GM23248 (cell line): ENCODE data around the gene MYG1. TPM values are rescaled to one million over a fixed set of nuclear protein-coding genes. Genes with fewer than 3 reads are reported as not detected.

Source experiments
- DNase-seq: peaks from one replicate; pipeline ENCODE4 v3.0.0-alpha.2; 2015
- H2AFZ ChIP-seq: fragments of 200-600 bp; sonication (generic); 2 replicates; pipeline ENCODE4 v1.6.1; 2016; ENCODE audit warnings: antibody characterized with exemption
- H3F3A ChIP-seq: fragments of 200-600 bp; sonication (generic); 2 replicates; pipeline ENCODE4 v1.6.1; 2016; ENCODE audit warnings: mild to moderate bottlenecking, antibody characterized with exemption, mixed run types; ENCODE audit not compliant: insufficient read depth
- H3K27ac ChIP-seq: fragments of 200-600 bp; sonication (generic); 2 replicates; pipeline ENCODE4 v1.5.1; 2016; ENCODE audit warnings: mild to moderate bottlenecking
- H3K27me3 ChIP-seq: fragments of 200-600 bp; sonication (generic); replicated peaks from 2 replicates; pipeline ENCODE4 v1.6.1; 2016; ENCODE audit warnings: mild to moderate bottlenecking; ENCODE audit not compliant: insufficient read depth
- H3K36me3 ChIP-seq: fragments of 200-600 bp; sonication (generic); 2 replicates; pipeline ENCODE4 v1.6.1; 2016; ENCODE audit warnings: low read depth, mild to moderate bottlenecking
- H3K4me1 ChIP-seq: fragments of 200-600 bp; sonication (generic); 2 replicates; pipeline ENCODE4 v1.6.1; 2016; ENCODE audit warnings: mild to moderate bottlenecking; ENCODE audit not compliant: insufficient read depth
- H3K4me2 ChIP-seq: fragments of 200-600 bp; sonication (generic); one replicate; pipeline ENCODE4 v1.6.1; 2016; ENCODE audit warnings: mild to moderate bottlenecking; ENCODE audit not compliant: unreplicated experiment
- H3K4me3 ChIP-seq: fragments of 200-600 bp; sonication (generic); 2 replicates; pipeline ENCODE4 v1.5.1; 2016; ENCODE audit warnings: mild to moderate bottlenecking
- H3K79me2 ChIP-seq: fragments of 200-600 bp; sonication (generic); 2 replicates; pipeline ENCODE4 v1.6.1; 2016; ENCODE audit warnings: mild to moderate bottlenecking; ENCODE audit not compliant: insufficient read depth
- H3K9ac ChIP-seq: fragments of 200-600 bp; sonication (generic); 2 replicates; pipeline ENCODE4 v1.6.1; 2016; ENCODE audit warnings: mild to moderate bottlenecking
- H3K9me2 ChIP-seq: fragments of 200-600 bp; sonication (generic); 2 replicates; pipeline ENCODE4 v1.6.1; 2016; ENCODE audit warnings: mixed run types, mild to moderate bottlenecking, moderate library complexity; ENCODE audit not compliant: insufficient read depth
- H3K9me3 ChIP-seq: fragments of 200-600 bp; sonication (generic); one replicate; pipeline ENCODE4 v1.6.1; 2017; ENCODE audit warnings: low read depth
- H4K20me1 ChIP-seq: fragments of 200-600 bp; sonication (generic); 2 replicates; pipeline ENCODE4 v1.6.0; 2016; ENCODE audit not compliant: insufficient read depth
- EZH2 ChIP-seq: fragments of 200-600 bp; sonication (generic); IDR thresholded peaks from 2 replicates; pipeline ENCODE4 v1.6.1; 2018; ENCODE audit warnings: antibody characterized with exemption, mild to moderate bottlenecking; ENCODE audit not compliant: insufficient read depth, poor library complexity, severe bottlenecking
- EZH2phosphoT487 ChIP-seq: fragments of 200-600 bp; sonication (generic); IDR thresholded peaks from 2 replicates; pipeline ENCODE4 v1.6.1; 2018; ENCODE audit warnings: antibody characterized with exemption, moderate library complexity, mild to moderate bottlenecking, low read depth; ENCODE audit not compliant: insufficient read depth
- WGBS, 2 experiments: methylation state at CpG; one replicate each; pipeline ENCODE4 v1.1.6; 2015 to 2017; ENCODE audit warnings: low lambda C conversion rate in 2 of 2, low coverage in 1 of 2; ENCODE audit errors: missing lambda C conversion rate in 2 of 2; 5-methylcytosine and 5-hydroxymethylcytosine counted together
- in situ Hi-C: fragments of 300-500 bp; cut with MboI; formaldehyde crosslinking; loops from 2 replicates; pipeline ENCODE4 v1.15.0; 2020
- polyA plus RNA-seq: library from polyadenylated mRNA; unstranded; fragments of >200 nt; fragmentation: Nextera tagmentation; extraction: Ambion mirVana; gene quantifications from 2 replicates; pipeline ENCODE4 v1.2.1, GENCODE V29; 2016
- total RNA-seq: library from RNA; depleted of rRNA; stranded (reverse); fragments of >200 nt; shearing (Covaris generic); gene quantifications from 2 replicates; pipeline ENCODE4 v1.2.3, GENCODE V29; 2014

MYG1 gene
- total and polyA plus RNA-seq, 2 experiments from 2014 or later = 39.6 to 47.8 TPM

DNA sequence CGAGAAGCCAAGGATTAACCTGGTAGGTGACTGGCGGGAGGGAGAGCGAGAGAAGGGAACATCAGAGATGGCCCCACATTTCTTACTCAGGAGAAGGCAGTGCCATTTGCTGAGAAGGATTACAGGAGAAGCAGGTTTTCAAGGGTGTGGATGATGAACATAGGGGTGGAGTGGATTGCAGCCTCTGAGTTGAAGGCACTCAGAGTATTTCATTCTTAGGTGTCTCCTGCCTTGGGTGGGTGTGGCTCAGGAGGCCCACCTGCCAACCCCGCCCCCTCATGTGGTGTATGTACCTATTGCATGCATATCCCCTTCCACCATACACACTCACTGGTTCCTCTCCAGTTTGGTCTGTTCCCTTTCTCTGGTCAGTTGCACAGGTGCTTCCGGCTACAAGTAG, 25.1 kb upstream of the MYG1 start:
- H3K9me2 ChIP-seq = no peaks in the 10 kb centered on the region
- no peaks in the 10 kb centered on the region for H3F3A ChIP-seq
- H3K9me3 ChIP-seq = no peaks in the 10 kb centered on the region
- no peak for TF ChIP-seq EZH2
- TF ChIP-seq EZH2phosphoT487 = no peak
- in situ Hi-C loops = no loop called here
- no peak for DNase-seq
- H3K79me2 ChIP-seq = peaks cover 25% of the 10 kb centered on the region
- 97% methylated on average over 5 of the region's 5 CpGs for WGBS, 2 experiments
- no peaks in the 10 kb centered on the region for H3K27me3 ChIP-seq
- no peaks in the 10 kb centered on the region for H3K36me3 ChIP-seq
- H3K4me3 ChIP-seq = no peak overlapping the region
- H3K9ac ChIP-seq = no peak overlapping the region
- no peak overlapping the region for H3K4me2 ChIP-seq
- H4K20me1 ChIP-seq = no peaks in the 10 kb centered on the region
- no peaks in the 10 kb centered on the region for H3K4me1 ChIP-seq
- no peak overlapping the region for H3K27ac ChIP-seq
- no peak overlapping the region for H2AFZ ChIP-seq

DNA sequence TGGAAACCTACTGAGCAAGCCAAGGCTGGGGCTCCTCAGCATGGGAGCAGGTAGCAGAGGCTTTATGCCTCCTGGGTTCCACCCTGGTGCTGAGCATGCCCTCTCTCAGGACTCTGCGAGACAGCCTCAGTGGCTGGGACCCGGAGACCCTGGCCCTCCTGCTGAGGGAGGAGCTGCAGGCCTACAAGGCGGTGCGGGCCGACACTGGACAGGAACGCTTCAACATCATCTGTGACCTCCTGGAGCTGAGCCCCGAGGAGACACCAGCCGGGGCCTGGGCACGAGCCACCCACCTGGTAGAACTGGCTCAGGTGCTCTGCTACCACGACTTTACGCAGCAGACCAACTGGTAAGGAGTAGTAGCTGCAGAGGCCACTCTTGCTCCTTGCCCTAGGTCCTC, 23.0 kb upstream of the MYG1 start:
- no peak overlapping the region for H3K4me3 ChIP-seq
- no peaks in the 10 kb centered on the region for H3F3A ChIP-seq
- DNase-seq = no peak
- no peaks in the 10 kb centered on the region for H3K9me3 ChIP-seq
- TF ChIP-seq EZH2 (no peak), EZH2phosphoT487 (no peak)
- no peaks in the 10 kb centered on the region for H3K9me2 ChIP-seq
- no peaks in the 10 kb centered on the region for H3K27me3 ChIP-seq
- peaks cover 4% of the 10 kb centered on the region; the same call in 1 of the 2 replicates for H3K79me2 ChIP-seq
- no peaks in the 10 kb centered on the region for H3K36me3 ChIP-seq
- in situ Hi-C loops = no loop called here
- no peak overlapping the region for H3K4me2 ChIP-seq
- H3K4me1 ChIP-seq = no peaks in the 10 kb centered on the region
- H4K20me1 ChIP-seq = no peaks in the 10 kb centered on the region
- no peak overlapping the region for H2AFZ ChIP-seq
- WGBS, 2 experiments = 87 to 96% methylated on average over 9 to 11 of the region's 11 CpGs
- H3K9ac ChIP-seq = no peak overlapping the region
- H3K27ac ChIP-seq = no peak overlapping the region

DNA sequence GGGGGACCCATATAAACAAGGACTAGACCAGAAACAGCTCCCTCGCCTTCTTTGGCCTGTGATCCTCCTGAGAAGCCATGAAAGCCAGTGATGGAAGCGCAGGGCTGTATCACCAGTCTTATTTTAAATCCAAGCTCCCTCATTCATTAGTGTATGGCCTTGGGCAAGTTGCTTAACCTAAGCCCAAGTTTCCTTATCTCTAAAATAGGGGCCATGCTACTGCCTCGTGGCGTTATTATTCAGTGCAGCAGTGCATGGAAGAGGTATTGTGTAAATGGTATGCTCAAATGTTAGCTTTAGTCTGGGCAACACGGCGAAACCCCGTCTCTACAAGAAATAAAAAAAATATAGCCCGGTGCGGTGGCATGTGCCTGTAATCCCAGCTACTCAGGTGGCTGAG, 21.5 kb upstream of the MYG1 start:
- Histone ChIP-seq H3K27ac (no peak overlapping the region), H3K4me3 (no peak overlapping the region), H3K9me2 (no peaks in the 10 kb centered on the region), H3K4me1 (no peaks in the 10 kb centered on the region), H3K27me3 (no peaks in the 10 kb centered on the region), H2AFZ (no peak overlapping the region), H3K79me2 (no peaks in the 10 kb centered on the region), H3K9ac (no peak overlapping the region), H3K4me2 (no peak overlapping the region), H3K9me3 (no peaks in the 10 kb centered on the region), H3F3A (no peaks in the 10 kb centered on the region), H3K36me3 (no peaks in the 10 kb centered on the region), H4K20me1 (no peaks in the 10 kb centered on the region)
- TF ChIP-seq EZH2phosphoT487 (no peak), EZH2 (no peak)
- in situ Hi-C loops = no loop called here
- DNase-seq = no peak
- 95 to 98% methylated on average over 9 of the region's 9 CpGs for WGBS, 2 experiments

DNA sequence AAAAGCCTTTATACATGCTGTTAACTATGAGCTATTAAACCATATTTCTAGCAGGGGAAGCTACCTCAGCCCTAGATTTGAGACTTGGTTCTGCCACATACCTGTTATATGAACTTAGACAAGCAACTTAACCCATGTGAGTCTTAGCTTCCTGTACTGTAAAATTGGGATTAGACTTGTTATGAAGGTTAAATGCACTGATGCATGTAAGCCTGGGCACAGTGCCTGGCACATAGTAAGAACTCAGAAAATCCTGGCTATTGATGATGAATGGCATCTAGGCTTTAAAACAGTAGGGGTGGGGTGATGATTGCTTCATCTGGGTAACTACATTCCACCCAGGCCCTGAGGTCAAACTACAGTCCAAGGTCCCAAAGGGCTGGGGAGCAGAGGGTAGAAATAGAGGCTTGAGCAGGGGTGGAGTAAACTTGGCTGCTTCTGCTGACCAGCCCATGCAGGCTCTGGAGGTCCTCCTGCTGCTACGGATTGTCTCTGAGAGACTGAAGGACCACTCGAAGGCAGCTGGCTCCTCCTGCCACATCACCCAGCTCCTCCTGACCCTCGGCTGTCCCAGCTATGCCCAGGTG, 20.1 kb upstream of the MYG1 start:
- no peak overlapping the region for H3K27ac ChIP-seq
- in situ Hi-C loops = no loop called here

More for the DNA sequence above, 20.1 kb upstream of the MYG1 start:
- Histone ChIP-seq H3K27me3 (no peaks in the 10 kb centered on the region), H3K9me2 (no peaks in the 10 kb centered on the region), H3K4me3 (no peak overlapping the region), H3K9ac (no peak overlapping the region), H3K9me3 (no peaks in the 10 kb centered on the region), H3K36me3 (no peaks in the 10 kb centered on the region), H3K79me2 (no peaks in the 10 kb centered on the region), H3K4me1 (no peaks in the 10 kb centered on the region), H3F3A (no peaks in the 10 kb centered on the region), H4K20me1 (no peaks in the 10 kb centered on the region), H2AFZ (no peak overlapping the region), H3K4me2 (no peak overlapping the region)
- no peak for TF ChIP-seq EZH2
- TF ChIP-seq EZH2phosphoT487 = no peak
- DNase-seq = no peak
- WGBS, 2 experiments = 88 to 89% methylated on average over 3 of the region's 3 CpGs
